ENCODE data around the gene LBP.

DNA sequence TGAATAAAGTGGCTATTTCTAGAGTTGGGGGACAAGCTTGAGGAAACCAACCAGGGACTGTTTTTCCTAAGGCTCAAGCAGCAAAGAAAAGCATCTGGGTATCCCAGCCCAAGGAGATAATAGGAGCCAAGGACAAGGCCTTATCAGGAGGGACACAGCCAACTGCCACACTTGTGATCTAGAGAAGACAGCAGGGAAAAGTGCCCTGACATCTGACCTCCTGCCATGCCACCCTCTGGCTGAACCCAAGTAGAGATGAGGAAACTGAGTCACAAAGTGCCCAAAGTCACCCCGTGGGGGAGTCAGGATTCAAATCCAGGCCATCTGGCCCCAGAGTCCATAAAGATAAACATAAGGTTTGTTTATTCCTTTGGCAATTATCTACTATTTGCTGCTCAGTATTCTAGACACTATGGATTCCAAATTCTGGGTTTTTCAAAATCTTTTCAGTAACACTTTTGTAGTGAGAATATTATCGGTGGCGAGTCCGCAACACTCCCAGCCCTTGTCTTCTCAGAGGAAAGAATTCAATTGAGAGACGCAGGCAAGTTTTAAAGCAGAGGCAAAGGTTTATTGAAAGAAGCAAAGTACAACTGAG, 3.5 kb upstream of the LBP start:
- TF ChIP-seq PATZ1 (CRISPR knock-in tag; IDR thresholded peaks at IDR 0.05; ENCODE audit: borderline replicate concordance) (no peak), ZFP3 (CRISPR knock-in tag; IDR thresholded peaks at IDR 0.05) (no peak), ESRRG (CRISPR knock-in tag; IDR thresholded peaks at IDR 0.05) (no peak), ARNTL (CRISPR knock-in tag; IDR thresholded peaks at IDR 0.05; ENCODE audit: borderline replicate concordance, low read depth) (no peak), TOX (CRISPR knock-in tag; IDR thresholded peaks at IDR 0.05; ENCODE audit: borderline replicate concordance) (no peak), CSRNP3 (CRISPR knock-in tag; IDR thresholded peaks at IDR 0.05) (no peak)
